HepG2 (cell line): Measurements from ENCODE around the gene SEC14L2. TPM values are rescaled to one million over a fixed set of nuclear protein-coding genes. Genes with fewer than 3 reads are reported as not detected.

Experiments used
- RBAK ChIP-seq: sonication (generic); formaldehyde crosslinking; IDR thresholded peaks from 2 replicates; pipeline ENCODE4 v1.5.1; 2020; ENCODE audit warnings: mild to moderate bottlenecking, missing genetic modification reagents
- YEATS4 ChIP-seq: sonication (generic); formaldehyde crosslinking; IDR thresholded peaks from 2 replicates; pipeline ENCODE4 v1.4.0; 2020; ENCODE audit warnings: missing genetic modification reagents, borderline replicate concordance
- ZNF142 ChIP-seq: sonication (generic); formaldehyde crosslinking; IDR thresholded peaks from 2 replicates; pipeline ENCODE4 v1.4.0; 2020; ENCODE audit warnings: missing genetic modification reagents
- ZNF687 ChIP-seq: sonication (generic); formaldehyde crosslinking; IDR thresholded peaks from 2 replicates; pipeline ENCODE4 v1.5.1; 2020; ENCODE audit warnings: mild to moderate bottlenecking, missing genetic modification reagents, moderate library complexity
- polyA plus RNA-seq, 8 experiments: library from polyadenylated mRNA; depleted of rRNA in 3 of 8; stranded (reverse) in 7 of 8; unstranded in 1 of 8; fragments of >200 nt; fragmentation: Illumina TruSeq in 4 of 8; extraction: Trizol in 4 of 8; gene quantifications; 2 replicates each; pipeline versions ENCODE4 v1.2.1 to v1.2.3, GENCODE V29; 2011 to 2016; ENCODE audit warnings: low read depth in 4 of 8, missing spikeins in 1 of 8, mixed read lengths in 1 of 8; ENCODE audit not compliant: insufficient read depth in 1 of 8
- total RNA-seq, 5 experiments: library from RNA; depleted of rRNA; stranded (reverse); fragments of >200 nt; fragmentation: Illumina TruSeq; extraction: Trizol; gene quantifications; 2 replicates each; pipeline ENCODE4 v1.2.3, GENCODE V29; 2016; ENCODE audit warnings: low read depth in 1 of 5
- TF ChIP-seq, protein P1 (sequence below): sonication (generic); formaldehyde crosslinking; conservative IDR thresholded peaks from 2 replicates; pipeline ENCODE4 v1.8.0; 2022; ENCODE audit warnings: missing genetic modification reagents

The SEC14L2 gene
- total and polyA plus RNA-seq, 2 of the 13 experiments (the other 11 are each of a cell fraction or from before 2014, with no cell fraction given): 4.1 to 5.1 TPM

DNA sequence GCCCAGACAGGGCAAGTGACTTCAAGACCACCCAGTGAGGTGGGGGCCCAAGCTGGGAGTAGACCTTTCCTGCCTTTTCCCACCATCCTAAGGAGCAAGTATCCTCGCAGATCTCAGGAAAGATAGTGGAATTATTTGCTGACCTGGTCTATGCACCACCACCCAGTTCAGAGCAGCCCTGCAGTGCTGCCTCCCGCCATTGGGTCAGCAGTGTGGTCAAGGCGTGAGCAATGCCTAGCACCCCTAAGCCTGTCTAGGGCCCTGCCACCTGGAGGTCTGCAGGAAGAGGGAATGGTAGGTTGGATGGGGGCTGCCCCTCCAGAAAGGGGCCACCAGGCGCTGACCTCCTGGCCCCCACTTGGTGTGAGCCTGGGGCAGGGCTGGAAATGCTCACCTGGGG, 35.3 kb downstream of the SEC14L2 start (continued):
- no peak for TF ChIP-seq ZNF687 (CRISPR knock-in tag)
- no peak for TF ChIP-seq ZNF142 (CRISPR knock-in tag)
- TF ChIP-seq RBAK (CRISPR knock-in tag): no peak
- TF ChIP-seq, protein P1, sequence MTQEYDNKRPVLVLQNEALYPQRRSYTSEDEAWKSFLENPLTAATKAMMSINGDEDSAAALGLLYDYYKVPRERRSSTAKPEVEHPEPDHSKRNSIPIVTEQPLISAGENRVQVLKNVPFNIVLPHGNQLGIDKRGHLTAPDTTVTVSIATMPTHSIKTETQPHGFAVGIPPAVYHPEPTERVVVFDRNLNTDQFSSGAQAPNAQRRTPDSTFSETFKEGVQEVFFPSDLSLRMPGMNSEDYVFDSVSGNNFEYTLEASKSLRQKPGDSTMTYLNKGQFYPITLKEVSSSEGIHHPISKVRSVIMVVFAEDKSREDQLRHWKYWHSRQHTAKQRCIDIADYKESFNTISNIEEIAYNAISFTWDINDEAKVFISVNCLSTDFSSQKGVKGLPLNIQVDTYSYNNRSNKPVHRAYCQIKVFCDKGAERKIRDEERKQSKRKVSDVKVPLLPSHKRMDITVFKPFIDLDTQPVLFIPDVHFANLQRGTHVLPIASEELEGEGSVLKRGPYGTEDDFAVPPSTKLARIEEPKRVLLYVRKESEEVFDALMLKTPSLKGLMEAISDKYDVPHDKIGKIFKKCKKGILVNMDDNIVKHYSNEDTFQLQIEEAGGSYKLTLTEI (CRISPR knock-in tag): no peak
- TF ChIP-seq YEATS4 (CRISPR knock-in tag): no peak
- TF ChIP-seq, all 625 proteins: peak for 3
